Activated B cell treated with CpG ODN at 0.5 μM for 24 hours (primary cell): ENCODE data around the gene PROK1. TPM values are rescaled to one million over a fixed set of nuclear protein-coding genes. Genes with fewer than 3 reads are reported as not detected.

ENCODE experiments used
- ATAC-seq: fragments of 200-7000 bp; cut with Tn5 transposase; one replicate; pipeline ENCODE4 v1.10.0; 2021; ENCODE audit warnings: low read depth, mild to moderate bottlenecking, moderate library complexity
- CTCF ChIA-PET: fragments of 350-600 bp; sonication (Branson Sonifier 250); formaldehyde crosslinking; loops from one replicate; lab custom pipeline; 2021; ENCODE audit warnings: antibody characterized with exemption; lab: Charles Lee
- POLR2A ChIA-PET: fragments of 350-600 bp; sonication (Branson Sonifier 250); formaldehyde crosslinking; loops from one replicate; lab custom pipeline; 2021; ENCODE audit warnings: antibody characterized with exemption; lab: Charles Lee
- DNase-seq: peaks from one replicate; pipeline ENCODE4 v3.0.0; 2022
- H3K27ac Mint-ChIP-seq: one replicate; pipeline ENCODE4 v1.8.0; 2020; ENCODE audit warnings: mixed read lengths
- H3K27me3 Mint-ChIP-seq: one replicate; pipeline ENCODE4 v1.8.0; 2021; ENCODE audit warnings: mixed read lengths
- H3K36me3 Mint-ChIP-seq: one replicate; pipeline ENCODE4 v1.8.0; 2021; ENCODE audit warnings: low read depth, mixed read lengths
- H3K4me1 Mint-ChIP-seq: one replicate; pipeline ENCODE4 v1.8.0; 2021; ENCODE audit warnings: mixed read lengths
- H3K4me3 Mint-ChIP-seq: one replicate; pipeline ENCODE4 v1.8.0; 2020; ENCODE audit warnings: mild to moderate bottlenecking, mixed read lengths
- H3K9me3 Mint-ChIP-seq: one replicate; pipeline ENCODE4 v1.8.0; 2020; ENCODE audit warnings: mixed read lengths
- intact Hi-C: fragments of 100-400 bp; cut with micrococcal nuclease; formaldehyde crosslinking; loops from one replicate; pipeline ENCODE4 v1.15.1; 2024
- total RNA-seq: library from RNA; stranded (reverse); gene quantifications from 2 replicates; pipeline ENCODE4 v1.2.3, GENCODE V29; 2022
- TF ChIP-seq, protein P1 (sequence below): fragments of 200-600 bp; IDR thresholded peaks from one replicate; pipeline ENCODE4 v1.8.0; 2022; ENCODE audit warnings: antibody characterized with exemption, mild to moderate bottlenecking

The PROK1 gene
- total RNA-seq, 1 donor from 2014 or later: not detected

DNA sequence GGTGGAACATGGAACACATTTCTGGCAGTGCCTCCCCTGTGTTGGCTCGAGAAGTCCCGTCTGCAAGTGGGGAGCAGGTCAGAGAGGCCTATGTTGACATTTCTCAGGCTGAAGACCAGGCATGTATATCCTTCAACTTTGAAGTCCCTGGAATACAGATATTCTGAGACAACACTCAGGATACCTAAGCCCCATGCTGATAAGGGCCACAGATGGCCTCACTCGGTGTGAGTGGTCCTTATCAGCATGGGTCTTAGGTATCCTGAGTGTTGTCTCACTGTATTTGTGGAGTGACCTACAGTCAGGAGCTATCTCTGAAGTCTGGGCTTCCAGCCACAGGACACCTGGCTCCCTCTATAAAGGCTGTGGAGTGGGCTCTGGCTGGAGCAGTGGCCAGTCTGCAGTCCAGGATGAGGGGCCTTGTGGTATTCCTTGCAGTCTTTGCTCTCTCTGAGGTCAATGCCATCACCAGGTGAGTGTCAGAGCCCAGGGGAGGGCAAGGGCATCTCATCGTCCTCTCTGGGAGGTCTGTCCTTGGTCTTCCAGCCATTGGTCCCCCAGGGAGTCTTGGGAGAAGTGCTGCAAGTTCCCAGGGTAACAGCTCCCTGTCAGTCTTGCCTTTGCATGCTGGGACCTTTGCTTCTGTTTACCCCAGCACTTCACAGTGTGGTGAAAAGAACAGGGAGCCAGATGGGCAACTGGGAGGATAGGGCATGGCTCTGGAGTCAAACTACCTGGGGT is 29.6 kb downstream of the PROK1 start:
- POLR2A ChIA-PET: no interaction called here
- intact Hi-C loops: no loop called here
- no peak for DNase-seq
- CTCF ChIA-PET: interaction anchor here (1.0 to 1.2 kb wide), 2 partner anchors 16 to 278 kb away, joined by 3 to 4 read pairs; no protein-coding TSS in a partner anchor
- TF ChIP-seq, protein P1, sequence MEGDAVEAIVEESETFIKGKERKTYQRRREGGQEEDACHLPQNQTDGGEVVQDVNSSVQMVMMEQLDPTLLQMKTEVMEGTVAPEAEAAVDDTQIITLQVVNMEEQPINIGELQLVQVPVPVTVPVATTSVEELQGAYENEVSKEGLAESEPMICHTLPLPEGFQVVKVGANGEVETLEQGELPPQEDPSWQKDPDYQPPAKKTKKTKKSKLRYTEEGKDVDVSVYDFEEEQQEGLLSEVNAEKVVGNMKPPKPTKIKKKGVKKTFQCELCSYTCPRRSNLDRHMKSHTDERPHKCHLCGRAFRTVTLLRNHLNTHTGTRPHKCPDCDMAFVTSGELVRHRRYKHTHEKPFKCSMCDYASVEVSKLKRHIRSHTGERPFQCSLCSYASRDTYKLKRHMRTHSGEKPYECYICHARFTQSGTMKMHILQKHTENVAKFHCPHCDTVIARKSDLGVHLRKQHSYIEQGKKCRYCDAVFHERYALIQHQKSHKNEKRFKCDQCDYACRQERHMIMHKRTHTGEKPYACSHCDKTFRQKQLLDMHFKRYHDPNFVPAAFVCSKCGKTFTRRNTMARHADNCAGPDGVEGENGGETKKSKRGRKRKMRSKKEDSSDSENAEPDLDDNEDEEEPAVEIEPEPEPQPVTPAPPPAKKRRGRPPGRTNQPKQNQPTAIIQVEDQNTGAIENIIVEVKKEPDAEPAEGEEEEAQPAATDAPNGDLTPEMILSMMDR: no peak
- Mint-ChIP-seq H3K27ac (no peak overlapping the region), H3K27me3 (peaks cover 38% of the 10 kb centered on the region), H3K36me3 (no peaks in the 10 kb centered on the region), H3K4me1 (no peaks in the 10 kb centered on the region), H3K4me3 (no peak overlapping the region), H3K9me3 (no peaks in the 10 kb centered on the region)
- no peak for ATAC-seq

GRCh38 chr1:110481968-110482623 is 31.1 kb downstream of the PROK1 start:
- DNase-seq (no peak), ATAC-seq (no peak)
- H3K27ac Mint-ChIP-seq: no peak overlapping the region
- intact Hi-C loops: no loop called here
- POLR2A ChIA-PET: no interaction called here
- no peaks in the 10 kb centered on the region for H3K9me3 Mint-ChIP-seq
- no peak overlapping the region for H3K4me3 Mint-ChIP-seq
- H3K27me3 Mint-ChIP-seq: peaks cover 32% of the 10 kb centered on the region
- H3K4me1 Mint-ChIP-seq: no peaks in the 10 kb centered on the region
- no peaks in the 10 kb centered on the region for H3K36me3 Mint-ChIP-seq
- TF ChIP-seq, protein P1: no peak
- CTCF ChIA-PET: interaction anchor here (1.2 to 1.5 kb wide), 2 partner anchors 14 to 279 kb away, joined by 3 to 7 read pairs; no protein-coding TSS in a partner anchor

DNA sequence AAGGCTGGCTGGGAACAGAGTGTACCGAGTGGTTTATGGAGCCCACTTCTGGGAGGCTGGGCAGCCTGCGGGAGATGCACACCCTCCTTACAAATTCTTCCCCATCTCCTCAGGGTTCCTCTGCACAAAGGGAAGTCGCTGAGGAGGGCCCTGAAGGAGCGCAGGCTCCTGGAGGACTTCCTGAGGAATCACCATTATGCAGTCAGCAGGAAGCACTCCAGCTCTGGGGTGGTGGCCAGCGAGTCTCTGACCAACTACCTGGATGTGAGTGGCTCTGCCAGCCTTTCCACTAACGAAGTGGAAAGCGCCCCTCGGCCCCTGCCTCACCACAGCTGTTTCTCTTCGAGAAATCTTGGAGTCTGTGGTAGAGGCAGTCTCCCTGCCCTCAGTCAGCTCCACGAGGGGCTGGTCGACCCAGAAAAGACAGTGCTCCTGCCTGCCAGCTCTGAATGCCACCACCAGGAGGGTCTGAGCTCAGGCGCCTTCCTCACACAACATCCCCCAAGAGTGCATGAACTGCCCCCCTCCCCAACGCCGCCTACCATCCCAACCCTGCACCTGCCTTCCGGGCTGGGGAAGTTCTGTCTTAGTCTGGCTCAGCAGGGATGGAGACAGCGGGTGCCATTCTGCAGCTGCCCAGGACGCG is 31.8 kb downstream of the PROK1 start:
- CTCF ChIA-PET: interaction anchor here (1.5 kb wide), 1 partner anchor 13 kb away, joined by 7 read pairs; no protein-coding TSS in a partner anchor
- no peak overlapping the region for H3K4me3 Mint-ChIP-seq
- ATAC-seq: no peak

DNA sequence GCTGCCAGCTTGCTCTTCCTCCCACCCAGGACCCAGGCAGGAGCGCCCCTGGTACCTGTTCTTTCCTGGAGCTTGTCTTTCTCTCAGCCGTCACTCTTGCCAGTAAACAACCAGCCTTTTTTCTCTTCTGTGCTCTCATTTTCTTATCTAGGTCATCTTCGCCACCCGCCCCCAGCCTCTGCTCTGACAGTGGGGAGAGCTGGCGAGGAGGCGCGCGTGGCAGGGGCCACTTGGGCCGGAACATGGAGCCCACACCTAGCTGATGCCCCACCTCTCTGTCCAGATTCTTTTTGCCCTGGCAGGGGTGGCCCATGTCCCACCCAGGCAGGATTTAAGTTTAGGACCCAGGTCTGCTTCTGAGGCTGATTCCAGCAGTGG is 32.3 kb downstream of the PROK1 start:
- Mint-ChIP-seq H3K36me3 (no peaks in the 10 kb centered on the region), H3K9me3 (no peaks in the 10 kb centered on the region), H3K27me3 (peaks cover 35% of the 10 kb centered on the region), H3K4me3 (no peak overlapping the region), H3K27ac (no peak overlapping the region), H3K4me1 (no peaks in the 10 kb centered on the region)
- ATAC-seq (no peak), DNase-seq (no peak)
- TF ChIP-seq, protein P1: no peak
- CTCF ChIA-PET: interaction anchor here (1.5 kb wide), 1 partner anchor 12 kb away, joined by 7 read pairs; no protein-coding TSS in a partner anchor
- POLR2A ChIA-PET: no interaction called here
- intact Hi-C loops: no loop called here

More for the DNA sequence above, 31.8 kb downstream of the PROK1 start:
- no peak overlapping the region for H3K27ac Mint-ChIP-seq
- peaks cover 35% of the 10 kb centered on the region for H3K27me3 Mint-ChIP-seq
- no peaks in the 10 kb centered on the region for H3K36me3 Mint-ChIP-seq
- no peak for DNase-seq
- H3K9me3 Mint-ChIP-seq: no peaks in the 10 kb centered on the region
- POLR2A ChIA-PET: no interaction called here
- intact Hi-C loops: no loop called here
- no peaks in the 10 kb centered on the region for H3K4me1 Mint-ChIP-seq
- TF ChIP-seq, protein P1: no peak

GRCh38 chr1:110484801-110485200 is 33.9 kb downstream of the PROK1 start:
- TF ChIP-seq, protein P1: no peak
- ATAC-seq (no peak), DNase-seq (no peak)
- Mint-ChIP-seq H3K9me3 (no peaks in the 10 kb centered on the region), H3K36me3 (no peaks in the 10 kb centered on the region), H3K4me1 (no peaks in the 10 kb centered on the region), H3K27ac (no peak overlapping the region), H3K27me3 (peaks cover 30% of the 10 kb centered on the region), H3K4me3 (no peak overlapping the region)
- intact Hi-C loops: no loop called here
- CTCF ChIA-PET: interaction anchor here (1.0 kb wide), 1 partner anchor 11 kb away, joined by 3 read pairs; no protein-coding TSS in a partner anchor
- POLR2A ChIA-PET: no interaction called here
